ENCODE data around the gene LGALS3BP. TPM values are rescaled to one million over a fixed set of nuclear protein-coding genes. Genes with fewer than 3 reads are reported as not detected.

LGALS3BP gene
- total and polyA plus RNA-seq, 2 of the 13 experiments (the other 11 are each of a cell fraction or from before 2014, with no cell fraction given), result 137 to 332 TPM

DNA sequence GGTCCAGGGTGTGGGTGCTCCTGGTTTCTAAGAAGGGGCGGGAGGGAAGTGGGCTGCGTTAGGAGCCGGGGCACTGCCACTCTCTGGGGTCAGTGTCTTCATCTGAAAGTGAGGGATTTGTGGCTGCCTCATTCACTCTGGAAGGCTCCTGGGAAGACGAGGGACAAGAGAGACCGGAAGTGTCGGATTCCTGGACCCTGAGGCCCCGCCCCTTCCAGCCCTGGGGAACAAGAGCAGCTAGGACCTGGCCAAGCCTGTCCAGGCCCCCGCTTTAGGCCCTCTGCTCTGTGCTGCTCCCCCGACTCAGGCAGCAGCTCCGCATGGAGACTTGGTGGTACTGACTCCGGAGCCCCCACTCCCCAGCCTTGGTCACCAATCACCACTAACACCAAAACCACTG lies 6.5 kb downstream of the LGALS3BP start:
- Histone ChIP-seq H2AFZ (ENCODE audit: low read length) (no peak overlapping the region), H3K9ac (ENCODE audit: insufficient read depth, low read depth, low read length) (no peak overlapping the region), H3K79me2 (ENCODE audit: insufficient read depth, low read length) (peaks cover 13% of the 10 kb centered on the region), H3K27me3 (ENCODE audit: control insufficient read depth in 1 of 2, insufficient read depth in 2 of 2, low read length in 2 of 2) (no peaks in the 10 kb centered on the region), H3K36me3 (replicated peaks in 1 of 2; ENCODE audit: control insufficient read depth in 1 of 2, insufficient read depth in 2 of 2, low read length in 2 of 2) (peaks cover 10 to 54% of the 10 kb centered on the region in 2 experiments), H3K9me3 (ENCODE audit: low read length) (no peaks in the 10 kb centered on the region), H3K4me3 (replicated peaks in 1 of 3; ENCODE audit: insufficient read depth in 1 of 3, low read depth in 2 of 3, low read length in 3 of 3) (no peak overlapping the region), H3K4me2 (ENCODE audit: low read depth, low read length) (no peak overlapping the region), H4K20me1 (ENCODE audit: insufficient read depth, low read length) (peaks cover 16% of the 10 kb centered on the region; the same call in 1 of the 2 replicates), H3K27ac (ENCODE audit: extremely low read length, insufficient read depth, low read length) (no peak overlapping the region), H3K4me1 (ENCODE audit: insufficient read depth, low read length) (peaks cover 47% of the 10 kb centered on the region)
- ATAC-seq (peak; percentile 1; the same call in 1 of the 3 replicates), FAIRE-seq (no peak), DNase-seq (ENCODE audit: low spot score) (no peak)
- in situ Hi-C loops (cut with HindIII; ENCODE audit: extremely low pct_ligation_motif_present, low pct_unique_long_range_greater_than_20kb) (loop anchor here (5.0 kb wide), 1 partner anchor 91 kb away; no protein-coding TSS in a partner anchor), intact Hi-C loops (cut with micrococcal nuclease; ENCODE audit: unreplicated experiment) (no loop called here)
- ChIA-PET POLR2A (interaction anchor here (3.4 to 5.1 kb wide), 2 partner anchors 11 to 108 kb away, joined by 15 to 25 read pairs; no protein-coding TSS in a partner anchor), CTCF (ENCODE audit: low intra/inter-chr PET ratio, low total read pairs) (no interaction called here)
- TF ChIP-seq AGO2 (optimal IDR thresholded peaks at IDR 0.05; ENCODE audit: low read depth, low read length) (peak; percentile 2), AGO1 (IDR thresholded peaks at IDR 0.05; ENCODE audit: low read depth, low read length, poor library complexity, severe bottlenecking) (peak; percentile 17), ZNF383 (CRISPR knock-in tag; IDR thresholded peaks at IDR 0.05; ENCODE audit: borderline replicate concordance) (no peak)
- no TSS peak for BruUV-seq (replicated peaks)
- 95% methylated on average over 11 of the region's 11 CpGs for WGBS (ENCODE audit: low lambda C conversion rate)

DNA sequence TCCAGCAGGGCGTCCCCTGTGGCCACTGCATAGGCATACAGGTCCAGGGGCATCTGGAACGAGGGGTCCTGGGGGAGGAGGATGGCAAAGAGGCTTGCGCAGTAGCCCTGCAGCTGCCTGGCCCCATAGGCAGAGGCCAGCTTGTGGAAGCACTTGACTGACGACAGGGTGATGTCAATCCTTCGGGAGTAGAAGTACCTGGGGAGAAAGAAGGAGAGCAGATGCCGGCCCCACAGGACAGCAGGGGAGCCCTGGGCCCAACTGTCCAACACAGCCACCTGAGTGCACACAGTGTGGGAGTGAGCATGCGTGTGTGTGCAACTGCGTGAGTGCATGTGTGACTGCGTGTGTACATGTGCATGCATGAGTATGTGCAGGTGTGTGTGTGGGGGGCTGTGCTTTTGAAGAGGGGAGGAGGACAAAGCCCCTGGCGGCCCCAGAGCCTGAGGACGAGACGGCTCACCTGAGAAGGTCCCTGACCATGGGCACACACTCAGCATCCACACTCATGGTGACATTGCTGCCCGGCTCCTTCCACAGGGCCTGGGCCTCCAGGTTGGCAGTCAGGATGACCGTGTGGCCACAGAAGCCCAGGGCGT lies 7.1 kb downstream of the LGALS3BP start:
- no peak overlapping the region for H2AFZ ChIP-seq (ENCODE audit: low read length)
- BruUV-seq (replicated peaks), result no TSS peak
- no peak overlapping the region for H3K9ac ChIP-seq (ENCODE audit: insufficient read depth, low read depth, low read length)
- H3K4me3 ChIP-seq (replicated peaks in 1 of 3; ENCODE audit: insufficient read depth in 1 of 3, low read depth in 2 of 3, low read length in 3 of 3), result no peak overlapping the region
- intact Hi-C loops (cut with micrococcal nuclease; ENCODE audit: unreplicated experiment) (no loop called here), in situ Hi-C loops (cut with HindIII; ENCODE audit: extremely low pct_ligation_motif_present, low pct_unique_long_range_greater_than_20kb) (loop anchor here (5.0 kb wide), 1 partner anchor 90 kb away; no protein-coding TSS in a partner anchor)
- no peaks in the 10 kb centered on the region for H3K9me3 ChIP-seq (ENCODE audit: low read length)
- H4K20me1 ChIP-seq (ENCODE audit: insufficient read depth, low read length), result peaks cover 10% of the 10 kb centered on the region; the same call in 1 of the 2 replicates
- FAIRE-seq (no peak), ATAC-seq (peak; percentile 4; the same call in 2 of the 3 replicates), DNase-seq (ENCODE audit: low spot score) (no peak)
- ChIA-PET CTCF (ENCODE audit: low intra/inter-chr PET ratio, low total read pairs) (interaction anchor here (3.0 kb wide), 1 partner anchor 107 kb away, joined by 35 read pairs; no protein-coding TSS in a partner anchor), POLR2A (interaction anchor here (1.2 to 5.1 kb wide), 5 partner anchors 11 to 107 kb away, joined by 6 to 25 read pairs (median 8); partner anchors contain the start of gene CANT1)
- peaks cover 10 to 49% of the 10 kb centered on the region in 2 experiments for H3K36me3 ChIP-seq (replicated peaks in 1 of 2; ENCODE audit: control insufficient read depth in 1 of 2, insufficient read depth in 2 of 2, low read length in 2 of 2)
- H3K79me2 ChIP-seq (ENCODE audit: insufficient read depth, low read length), result peaks cover 7% of the 10 kb centered on the region
- H3K27ac ChIP-seq (ENCODE audit: extremely low read length, insufficient read depth, low read length), result no peak overlapping the region
- no peak overlapping the region for H3K4me2 ChIP-seq (ENCODE audit: low read depth, low read length)
- H3K4me1 ChIP-seq (ENCODE audit: insufficient read depth, low read length), result peaks cover 41% of the 10 kb centered on the region
- WGBS (ENCODE audit: low lambda C conversion rate), result 96% methylated on average over 15 of the region's 15 CpGs
- no peaks in the 10 kb centered on the region for H3K27me3 ChIP-seq (ENCODE audit: control insufficient read depth in 1 of 2, insufficient read depth in 2 of 2, low read length in 2 of 2)
- TF ChIP-seq TOPORS (CRISPR knock-in tag; IDR thresholded peaks at IDR 0.05) (no peak), ZC3H13 (CRISPR knock-in tag; IDR thresholded peaks at IDR 0.05) (no peak), GABPB1 (CRISPR knock-in tag; IDR thresholded peaks at IDR 0.05) (no peak), ZNF3 (CRISPR knock-in tag; IDR thresholded peaks at IDR 0.05) (no peak), ZFP62 (CRISPR knock-in tag; IDR thresholded peaks at IDR 0.05) (no peak), MTA1 (CRISPR knock-in tag; IDR thresholded peaks at IDR 0.05; ENCODE audit: borderline replicate concordance) (no peak), ZNF296 (CRISPR knock-in tag; conservative IDR thresholded peaks at IDR 0.05) (no peak), HNF4A (CRISPR knock-in tag; IDR thresholded peaks at IDR 0.05) (no peak)
- TF ChIP-seq, protein P1, sequence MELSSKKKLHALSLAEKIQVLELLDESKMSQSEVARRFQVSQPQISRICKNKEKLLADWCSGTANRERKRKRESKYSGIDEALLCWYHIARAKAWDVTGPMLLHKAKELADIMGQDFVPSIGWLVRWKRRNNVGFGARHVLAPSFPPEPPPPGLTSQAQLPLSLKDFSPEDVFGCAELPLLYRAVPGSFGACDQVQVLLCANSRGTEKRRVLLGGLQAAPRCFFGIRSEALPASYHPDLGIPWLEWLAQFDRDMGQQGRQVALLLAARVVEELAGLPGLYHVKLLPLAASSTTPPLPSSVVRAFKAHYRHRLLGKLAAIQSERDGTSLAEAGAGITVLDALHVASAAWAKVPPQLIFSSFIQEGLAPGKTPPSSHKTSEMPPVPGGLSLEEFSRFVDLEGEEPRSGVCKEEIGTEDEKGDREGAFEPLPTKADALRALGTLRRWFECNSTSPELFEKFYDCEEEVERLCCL (CRISPR knock-in tag; IDR thresholded peaks at IDR 0.05; ENCODE audit: borderline replicate concordance), result no peak
- TF ChIP-seq, protein P2, sequence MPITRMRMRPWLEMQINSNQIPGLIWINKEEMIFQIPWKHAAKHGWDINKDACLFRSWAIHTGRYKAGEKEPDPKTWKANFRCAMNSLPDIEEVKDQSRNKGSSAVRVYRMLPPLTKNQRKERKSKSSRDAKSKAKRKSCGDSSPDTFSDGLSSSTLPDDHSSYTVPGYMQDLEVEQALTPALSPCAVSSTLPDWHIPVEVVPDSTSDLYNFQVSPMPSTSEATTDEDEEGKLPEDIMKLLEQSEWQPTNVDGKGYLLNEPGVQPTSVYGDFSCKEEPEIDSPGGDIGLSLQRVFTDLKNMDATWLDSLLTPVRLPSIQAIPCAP (CRISPR knock-in tag; IDR thresholded peaks at IDR 0.05; ENCODE audit: low read depth), result no peak

All from HepG2 (cell line).